ENCODE data around the gene WDR90.

The WDR90 gene

GRCh38 chr16:700684-701584 lies 51.8 kb downstream of the WDR90 start:
- CTCF ChIA-PET = no interaction called here
- no peak overlapping the region for H3K4me3 ChIP-seq (ENCODE audit: low read depth, low read length)
- TF ChIP-seq ZNF398 (tag by site-specific recombination; IDR thresholded peaks at IDR 0.05) = 0 out of 2 replicates have a peak, but pooled peaks have one; percentile 47
- peak; percentile 9; the same call in 1 of the 2 replicates for TF ChIP-seq SP2 (tag by site-specific recombination; IDR thresholded peaks at IDR 0.05)
- TF ChIP-seq ZBTB20 (tag by site-specific recombination; IDR thresholded peaks at IDR 0.05) = peak; percentile 35; the same call in 1 of the 2 replicates
- peak; percentile 84 for TF ChIP-seq EGR2 (tag by site-specific recombination; IDR thresholded peaks at IDR 0.05; ENCODE audit: low read depth)
- no peak for TF ChIP-seq HIC1 (tag by site-specific recombination; IDR thresholded peaks at IDR 0.05)
- TF ChIP-seq ZFHX2 (tag by site-specific recombination; conservative IDR thresholded peaks at IDR 0.05) = peak; percentile 90
- TF ChIP-seq ZFP41 (tag by site-specific recombination; IDR thresholded peaks at IDR 0.05; ENCODE audit: borderline replicate concordance) = no peak
- TF ChIP-seq ZBTB26 (tag by site-specific recombination; optimal IDR thresholded peaks at IDR 0.05) = peak; percentile 47
- peak; percentile 82 for TF ChIP-seq REST (tag by site-specific recombination; IDR thresholded peaks at IDR 0.05)
- TF ChIP-seq ZIC2 (tag by site-specific recombination; IDR thresholded peaks at IDR 0.05) = peak; percentile 6; the same call in 1 of the 2 replicates
- peak; percentile 90 for TF ChIP-seq PBX3 (CRISPR knock-in tag; IDR thresholded peaks at IDR 0.05)
- TF ChIP-seq ZNF610 (tag by site-specific recombination; IDR thresholded peaks at IDR 0.05; ENCODE audit: borderline replicate concordance) = no peak
- TF ChIP-seq ZNF18 (tag by site-specific recombination; IDR thresholded peaks at IDR 0.05) = no peak
- TF ChIP-seq ZNF223 (tag by site-specific recombination; IDR thresholded peaks at IDR 0.05) = no peak
- 0 out of 2 replicates have a peak, but pooled peaks have one; percentile 18 for TF ChIP-seq ZNF600 (tag by site-specific recombination; IDR thresholded peaks at IDR 0.05)
- POLR2A ChIA-PET = interaction anchor here (0.7 to 2.0 kb wide), 2 partner anchors 11 to 16 kb away, joined by 3 to 8 read pairs; partner anchors contain the start of gene WDR24
- no peaks in the 10 kb centered on the region for H3K4me1 ChIP-seq (ENCODE audit: control insufficient read depth, insufficient read depth, low read length)
- H3K9me3 ChIP-seq (ENCODE audit: control insufficient read depth, insufficient read depth, low read depth, low read length) = no peaks in the 10 kb centered on the region
- no peak overlapping the region for H3K27ac ChIP-seq (ENCODE audit: extremely low read depth, low read depth, low read length)
- H3K36me3 ChIP-seq (ENCODE audit: control insufficient read depth in 2 of 2, insufficient read depth in 1 of 2, low read length in 2 of 2) = no peaks in the 10 kb centered on the region

Measured in HEK293 (cell line).